ENCODE measurements around the gene SAXO1.

The SAXO1 gene

DNA sequence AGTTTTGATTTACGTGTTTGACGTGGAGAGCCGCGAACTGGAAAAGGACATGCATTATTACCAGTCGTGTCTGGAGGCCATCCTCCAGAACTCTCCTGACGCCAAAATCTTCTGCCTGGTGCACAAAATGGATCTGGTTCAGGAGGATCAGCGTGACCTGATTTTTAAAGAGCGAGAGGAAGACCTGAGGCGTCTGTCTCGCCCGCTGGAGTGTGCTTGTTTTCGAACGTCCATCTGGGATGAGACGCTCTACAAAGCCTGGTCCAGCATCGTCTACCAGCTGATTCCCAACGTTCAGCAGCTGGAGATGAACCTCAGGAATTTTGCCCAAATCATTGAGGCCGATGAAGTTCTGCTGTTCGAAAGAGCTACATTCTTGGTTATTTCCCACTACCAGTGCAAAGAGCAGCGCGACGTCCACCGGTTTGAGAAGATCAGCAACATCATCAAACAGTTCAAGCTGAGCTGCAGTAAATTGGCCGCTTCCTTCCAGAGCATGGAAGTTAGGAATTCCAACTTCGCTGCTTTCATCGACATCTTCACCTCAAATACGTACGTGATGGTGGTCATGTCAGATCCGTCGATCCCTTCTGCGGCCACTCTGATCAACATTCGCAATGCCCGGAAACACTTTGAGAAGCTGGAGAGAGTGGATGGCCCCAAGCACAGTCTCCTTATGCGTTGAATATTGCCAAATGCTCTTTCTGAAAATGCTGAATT lies 17.1 kb upstream of the SAXO1 start:
- TF ChIP-seq, protein P1, sequence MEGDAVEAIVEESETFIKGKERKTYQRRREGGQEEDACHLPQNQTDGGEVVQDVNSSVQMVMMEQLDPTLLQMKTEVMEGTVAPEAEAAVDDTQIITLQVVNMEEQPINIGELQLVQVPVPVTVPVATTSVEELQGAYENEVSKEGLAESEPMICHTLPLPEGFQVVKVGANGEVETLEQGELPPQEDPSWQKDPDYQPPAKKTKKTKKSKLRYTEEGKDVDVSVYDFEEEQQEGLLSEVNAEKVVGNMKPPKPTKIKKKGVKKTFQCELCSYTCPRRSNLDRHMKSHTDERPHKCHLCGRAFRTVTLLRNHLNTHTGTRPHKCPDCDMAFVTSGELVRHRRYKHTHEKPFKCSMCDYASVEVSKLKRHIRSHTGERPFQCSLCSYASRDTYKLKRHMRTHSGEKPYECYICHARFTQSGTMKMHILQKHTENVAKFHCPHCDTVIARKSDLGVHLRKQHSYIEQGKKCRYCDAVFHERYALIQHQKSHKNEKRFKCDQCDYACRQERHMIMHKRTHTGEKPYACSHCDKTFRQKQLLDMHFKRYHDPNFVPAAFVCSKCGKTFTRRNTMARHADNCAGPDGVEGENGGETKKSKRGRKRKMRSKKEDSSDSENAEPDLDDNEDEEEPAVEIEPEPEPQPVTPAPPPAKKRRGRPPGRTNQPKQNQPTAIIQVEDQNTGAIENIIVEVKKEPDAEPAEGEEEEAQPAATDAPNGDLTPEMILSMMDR (IDR thresholded peaks at IDR 0.05; ENCODE audit: low read depth, low read length, missing control alignments): no peak
- H3K4me3 ChIP-seq (ENCODE audit: low read depth, low read length): peak overlapping the region; percentile 92
- no peaks in the 10 kb centered on the region for H3K36me3 ChIP-seq (replicated peaks)
- peak overlapping the region; percentile 73 for H3K27ac ChIP-seq
- in situ Hi-C loops (cut with HindIII; ENCODE audit: low pct_ligation_motif_present, low sequenced_read_pairs): loop anchor here (25.0 kb wide), 2 partner anchors 588 to 788 kb away; partner anchors contain the start of gene ADAMTSL1
- DNase-seq: peak; percentile 27
- H3K27me3 ChIP-seq (replicated peaks): no peaks in the 10 kb centered on the region

DNA sequence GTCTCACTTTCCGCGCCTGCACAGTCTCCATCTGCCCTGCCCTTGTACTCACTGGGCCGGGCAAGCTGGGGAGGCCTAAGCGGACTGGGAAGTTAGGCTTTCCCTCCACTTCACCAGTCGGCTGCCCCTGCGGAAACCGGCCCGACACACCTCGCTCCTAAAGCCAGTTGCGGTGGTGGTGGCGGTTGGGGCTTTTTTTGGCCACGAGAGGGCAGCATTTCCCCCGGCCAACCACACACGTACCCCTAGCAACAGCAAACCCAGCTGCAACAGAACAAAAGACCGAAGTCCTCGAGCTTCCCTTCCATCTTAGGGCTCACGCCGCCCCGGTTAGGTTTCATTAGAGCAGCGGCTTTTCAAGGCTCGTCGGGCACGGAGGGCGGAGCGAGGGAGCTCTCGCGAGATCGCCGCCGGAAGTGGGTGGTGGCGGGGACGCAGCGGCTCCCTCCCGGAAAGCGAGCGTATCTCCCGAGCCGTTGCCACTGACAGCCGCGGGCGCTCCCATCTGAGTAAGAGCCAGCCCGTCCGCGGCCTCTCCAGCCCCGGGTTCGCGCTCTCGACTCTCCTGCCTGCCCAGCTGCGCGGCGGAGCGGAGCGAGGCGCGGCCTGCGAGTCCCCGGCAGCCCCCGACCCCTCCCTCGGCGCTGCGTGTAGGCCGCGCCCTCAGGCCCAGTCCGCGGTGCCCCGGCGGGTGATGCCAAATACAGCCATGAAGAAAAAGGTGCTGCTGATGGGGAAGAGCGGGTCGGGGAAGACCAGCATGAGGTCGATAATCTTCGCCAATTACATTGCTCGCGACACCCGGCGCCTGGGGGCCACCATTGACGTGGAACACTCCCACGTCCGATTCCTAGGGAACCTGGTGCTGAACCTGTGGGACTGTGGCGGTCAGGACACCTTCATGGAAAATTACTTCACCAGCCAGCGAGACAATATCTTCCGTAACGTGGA lies 16.2 kb upstream of the SAXO1 start, which contains the start of gene RRAGA:
Gene RRAGA (plus strand): TSS at position 462 of the 951 bp plus-strand sequence. CDS start 233 bp downstream, at position 695.
- Histone ChIP-seq H3K27ac (peak within 1 kb of the TSS; percentile 73), H3K27me3 (replicated peaks) (no peaks in the 10 kb centered on the region), H3K36me3 (replicated peaks) (no peaks in the 10 kb centered on the region), H3K4me3 (ENCODE audit: low read depth, low read length) (peak within 1 kb of the TSS; percentile 92)
- peak; percentile 96 for DNase-seq
- in situ Hi-C loops (cut with HindIII; ENCODE audit: low pct_ligation_motif_present, low sequenced_read_pairs): loop anchor here (25.0 kb wide), 2 partner anchors 587 to 787 kb away; partner anchors contain the start of gene ADAMTSL1
- TF ChIP-seq, protein P1 (IDR thresholded peaks at IDR 0.05; ENCODE audit: low read depth, low read length, missing control alignments): peak; percentile 89

DNA sequence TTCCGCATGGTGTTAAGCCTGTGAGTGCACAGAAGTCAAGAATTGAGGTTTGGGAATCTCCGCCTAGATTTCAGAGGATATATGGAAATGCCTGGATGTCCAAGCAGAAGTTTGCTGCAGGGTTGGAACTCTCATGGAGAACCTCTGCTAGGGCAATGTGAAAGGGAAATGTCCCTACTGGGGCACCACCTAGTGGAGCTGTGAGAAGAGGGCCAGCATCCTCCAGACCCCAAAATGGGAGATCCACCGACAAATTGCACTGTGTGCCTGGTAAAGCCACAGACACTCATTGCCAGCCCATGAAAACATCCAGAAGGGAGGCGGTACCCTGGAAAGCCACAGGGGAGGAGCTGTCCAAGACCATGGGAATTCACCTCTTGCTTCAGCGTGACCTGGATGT lies 3.6 kb upstream of the SAXO1 start:
- Histone ChIP-seq H3K27ac (no peak overlapping the region), H3K36me3 (replicated peaks) (no peaks in the 10 kb centered on the region), H3K4me3 (ENCODE audit: low read depth, low read length) (no peak overlapping the region), H3K27me3 (replicated peaks) (no peaks in the 10 kb centered on the region)
- DNase-seq: no peak
- TF ChIP-seq, protein P1 (IDR thresholded peaks at IDR 0.05; ENCODE audit: low read depth, low read length, missing control alignments): peak; percentile 42
- in situ Hi-C loops (cut with HindIII; ENCODE audit: low pct_ligation_motif_present, low sequenced_read_pairs): loop anchor here (25.0 kb wide), 2 partner anchors 574 to 774 kb away; partner anchors contain the start of gene ADAMTSL1

DNA sequence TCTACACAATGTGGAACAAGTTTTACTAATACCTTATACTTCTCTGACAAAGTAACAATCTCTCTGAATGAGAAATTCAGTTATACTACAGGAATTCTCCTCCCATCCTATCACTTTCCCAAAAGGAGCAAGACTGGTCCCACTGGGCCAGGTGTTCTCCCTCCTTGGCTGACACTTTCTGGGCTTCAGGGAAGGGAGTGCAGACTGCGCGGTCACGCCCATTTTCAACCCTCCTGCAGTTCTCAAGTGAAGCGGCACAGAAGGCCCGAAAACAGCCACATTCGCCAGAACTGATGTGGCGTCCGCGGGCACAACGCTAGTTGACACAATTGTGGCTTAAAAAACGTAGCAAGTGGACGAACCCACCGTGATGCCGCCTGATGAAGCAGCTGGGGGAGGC lies 603 bp downstream of the SAXO1 start:
- Histone ChIP-seq H3K27ac (no peak overlapping the region), H3K4me3 (ENCODE audit: low read depth, low read length) (no peak overlapping the region), H3K36me3 (replicated peaks) (no peaks in the 10 kb centered on the region), H3K27me3 (replicated peaks) (no peaks in the 10 kb centered on the region)
- in situ Hi-C loops (cut with HindIII; ENCODE audit: low pct_ligation_motif_present, low sequenced_read_pairs): loop anchor here (25.0 kb wide), 2 partner anchors 570 to 770 kb away; partner anchors contain the start of gene ADAMTSL1
- TF ChIP-seq, protein P1 (IDR thresholded peaks at IDR 0.05; ENCODE audit: low read depth, low read length, missing control alignments): no peak
- DNase-seq: no peak

DNA sequence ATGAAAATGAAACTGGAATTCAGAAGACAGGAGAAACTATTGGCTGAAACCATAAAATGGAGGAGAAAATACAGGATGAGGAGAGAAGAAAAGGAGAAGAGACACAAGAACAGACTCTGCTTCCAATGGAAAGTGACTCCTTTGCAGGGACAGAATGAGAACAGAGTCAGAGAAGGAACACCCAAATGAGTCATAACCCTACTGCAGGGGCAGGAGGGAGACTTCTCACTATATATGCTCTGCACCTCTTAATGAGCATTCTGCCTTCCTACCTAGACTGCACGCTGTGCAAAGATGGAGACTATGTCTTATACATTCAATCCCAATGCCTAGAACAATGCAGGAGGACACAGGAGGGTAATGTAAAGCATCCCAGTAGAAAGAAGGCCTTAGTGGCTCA lies 2.1 kb downstream of the SAXO1 start:
- H3K27ac ChIP-seq: no peak overlapping the region
- H3K36me3 ChIP-seq (replicated peaks): no peaks in the 10 kb centered on the region
- H3K27me3 ChIP-seq (replicated peaks): no peaks in the 10 kb centered on the region
- no peak for DNase-seq
- no peak overlapping the region for H3K4me3 ChIP-seq (ENCODE audit: low read depth, low read length)
- in situ Hi-C loops (cut with HindIII; ENCODE audit: low pct_ligation_motif_present, low sequenced_read_pairs): loop anchor here (25.0 kb wide), 2 partner anchors 569 to 769 kb away; partner anchors contain the start of gene ADAMTSL1
- TF ChIP-seq, protein P1 (IDR thresholded peaks at IDR 0.05; ENCODE audit: low read depth, low read length, missing control alignments): no peak
